ENCODE data around the gene CNTROB. TPM values are rescaled to one million over a fixed set of nuclear protein-coding genes. Genes with fewer than 3 reads are reported as not detected.
A peak's percentile ranks its signal among the peaks of the same experiment; 100 is the strongest.

The CNTROB gene
- total RNA-seq, 1 experiment from 2014 or later, result 39.2 TPM

GRCh38 chr17:7915179-7915610 is 16.8 kb upstream of the CNTROB start:
- Mint-ChIP-seq H3K36me3 (ENCODE audit: insufficient read depth, unreplicated experiment) (peaks cover 36% of the 10 kb centered on the region), H3K9me3 (ENCODE audit: unreplicated experiment) (no peaks in the 10 kb centered on the region), H3K27me3 (ENCODE audit: insufficient read depth, unreplicated experiment) (no peaks in the 10 kb centered on the region), H3K4me1 (ENCODE audit: insufficient read depth, unreplicated experiment) (peaks cover 26% of the 10 kb centered on the region), H3K27ac (ENCODE audit: low read depth, unreplicated experiment) (peak overlapping the region; percentile 95), H3K4me3 (ENCODE audit: unreplicated experiment) (peak overlapping the region; percentile 93)
- ChIA-PET POLR2A (interaction anchor here (0.6 to 6.3 kb wide), 27 partner anchors 9 to 478 kb away, joined by 3 to 103 read pairs (median 5); partner anchors contain the start of genes CHD3, CNTROB, TP53 and TRAPPC1), CTCF (interaction anchor here (0.6 to 9.4 kb wide), 5 partner anchors 17 to 384 kb away, joined by 3 to 145 read pairs (median 4); partner anchors contain the start of genes CNTROB and TRAPPC1)
- DNase-seq (ENCODE audit: unreplicated experiment), result peak; percentile 52
- TF ChIP-seq CTCF (IDR thresholded peaks at IDR 0.05; ENCODE audit: unreplicated experiment), result no peak
- no TSS peak for BruUV-seq (replicated peaks)
- intact Hi-C loops (cut with micrococcal nuclease), result loop anchor here (1.0 kb wide), 1 partner anchor 17 kb away; the partner anchor contains the start of gene CNTROB

GRCh38 chr17:7915611-7916384 is 16.2 kb upstream of the CNTROB start, which contains the start of gene RNF227:
Gene RNF227 (minus strand): TSS chr17:7916289. CDS start chr17:7916195, 94 bp downstream.
- no peak for TF ChIP-seq CTCF (IDR thresholded peaks at IDR 0.05; ENCODE audit: unreplicated experiment)
- Mint-ChIP-seq H3K27me3 (ENCODE audit: insufficient read depth, unreplicated experiment) (no peaks in the 10 kb centered on the region), H3K36me3 (ENCODE audit: insufficient read depth, unreplicated experiment) (peaks cover 30% of the 10 kb centered on the region), H3K9me3 (ENCODE audit: unreplicated experiment) (no peaks in the 10 kb centered on the region), H3K27ac (ENCODE audit: low read depth, unreplicated experiment) (peak within 1 kb of the TSS; percentile 95), H3K4me3 (ENCODE audit: unreplicated experiment) (peak within 1 kb of the TSS; percentile 93), H3K4me1 (ENCODE audit: insufficient read depth, unreplicated experiment) (peaks cover 26% of the 10 kb centered on the region)
- DNase-seq (ENCODE audit: unreplicated experiment), result peak; percentile 97
- BruUV-seq (replicated peaks), result no TSS peak
- intact Hi-C loops (cut with micrococcal nuclease), result loop anchor here (1.0 kb wide), 1 partner anchor 17 kb away; the partner anchor contains the start of gene CNTROB
- CTCF ChIA-PET, result interaction anchor here (0.6 to 9.4 kb wide), 9 partner anchors 17 to 384 kb away, joined by 3 to 145 read pairs (median 3); partner anchors contain the start of genes CNTROB, NAA38 and TRAPPC1
- POLR2A ChIA-PET, result interaction anchor here (0.6 to 6.3 kb wide), 39 partner anchors 9 to 673 kb away, joined by 3 to 103 read pairs (median 5); partner anchors contain the start of genes CHD3, CNTROB, CTC1 and NAA38

- DNase-seq (ENCODE audit: unreplicated experiment), result no peak
- CTCF ChIA-PET, result interaction anchor here (0.6 to 9.4 kb wide), 5 partner anchors 59 to 141 kb away, joined by 3 to 145 read pairs (median 4); partner anchors contain the start of gene NAA38
- H3K27me3 Mint-ChIP-seq (ENCODE audit: insufficient read depth, unreplicated experiment), result no peaks in the 10 kb centered on the region
- H3K4me3 Mint-ChIP-seq (ENCODE audit: unreplicated experiment), result peak overlapping the region; percentile 93
- POLR2A ChIA-PET, result interaction anchor here (0.6 to 6.3 kb wide), 29 partner anchors 10 to 673 kb away, joined by 3 to 103 read pairs (median 5); partner anchors contain the start of genes CNTROB, CTC1, NAA38 and PFAS
- intact Hi-C loops (cut with micrococcal nuclease), result no loop called here
- H3K9me3 Mint-ChIP-seq (ENCODE audit: unreplicated experiment), result no peaks in the 10 kb centered on the region
- no peak for TF ChIP-seq CTCF (IDR thresholded peaks at IDR 0.05; ENCODE audit: unreplicated experiment)
- H3K4me1 Mint-ChIP-seq (ENCODE audit: insufficient read depth, unreplicated experiment), result peaks cover 26% of the 10 kb centered on the region
- TSS peak; percentile 34 for BruUV-seq (replicated peaks)
- peaks cover 25% of the 10 kb centered on the region for H3K36me3 Mint-ChIP-seq (ENCODE audit: insufficient read depth, unreplicated experiment)
- H3K27ac Mint-ChIP-seq (ENCODE audit: low read depth, unreplicated experiment), result peak overlapping the region; percentile 95
Measured at GRCh38 chr17:7916385-7916682, 15.7 kb upstream of the CNTROB start.

GRCh38 chr17:7916808-7917207 is 15.2 kb upstream of the CNTROB start:
- intact Hi-C loops (cut with micrococcal nuclease), result no loop called here
- H3K27ac Mint-ChIP-seq (ENCODE audit: low read depth, unreplicated experiment), result peak overlapping the region; percentile 95
- ChIA-PET CTCF (interaction anchor here (0.9 to 9.4 kb wide), 5 partner anchors 46 to 139 kb away, joined by 3 to 145 read pairs (median 4); no protein-coding TSS in a partner anchor), POLR2A (interaction anchor here (1.1 to 6.3 kb wide), 9 partner anchors 10 to 331 kb away, joined by 4 to 103 read pairs (median 9); partner anchors contain the start of genes CNTROB, CTC1, NAA38 and TP53)
- no peaks in the 10 kb centered on the region for H3K9me3 Mint-ChIP-seq (ENCODE audit: unreplicated experiment)
- no TSS peak for BruUV-seq (replicated peaks)
- peak overlapping the region; percentile 93 for H3K4me3 Mint-ChIP-seq (ENCODE audit: unreplicated experiment)
- peak; percentile 17 for DNase-seq (ENCODE audit: unreplicated experiment)
- no peaks in the 10 kb centered on the region for H3K27me3 Mint-ChIP-seq (ENCODE audit: insufficient read depth, unreplicated experiment)
- no peak for TF ChIP-seq CTCF (IDR thresholded peaks at IDR 0.05; ENCODE audit: unreplicated experiment)
- H3K36me3 Mint-ChIP-seq (ENCODE audit: insufficient read depth, unreplicated experiment), result peaks cover 21% of the 10 kb centered on the region
- peaks cover 26% of the 10 kb centered on the region for H3K4me1 Mint-ChIP-seq (ENCODE audit: insufficient read depth, unreplicated experiment)

All from MCF 10A (cell line).